GM21619 (cell line): Measurements from ENCODE around the gene KRTAP20-4.

Experiments
- ATAC-seq: cut with Tn5 transposase; IDR thresholded peaks from one replicate; pipeline ENCODE4 v1.9.1; 2021; ENCODE audit not compliant: unreplicated experiment

Gene KRTAP20-4

GRCh38 chr21:30646904-30647414 lies 26.5 kb downstream of the KRTAP20-4 start:
- ATAC-seq, result no peak

- ATAC-seq, result no peak
These were observed 32.5 kb downstream of the KRTAP20-4 start for GRCh38 chr21:30652891-30653290.

DNA sequence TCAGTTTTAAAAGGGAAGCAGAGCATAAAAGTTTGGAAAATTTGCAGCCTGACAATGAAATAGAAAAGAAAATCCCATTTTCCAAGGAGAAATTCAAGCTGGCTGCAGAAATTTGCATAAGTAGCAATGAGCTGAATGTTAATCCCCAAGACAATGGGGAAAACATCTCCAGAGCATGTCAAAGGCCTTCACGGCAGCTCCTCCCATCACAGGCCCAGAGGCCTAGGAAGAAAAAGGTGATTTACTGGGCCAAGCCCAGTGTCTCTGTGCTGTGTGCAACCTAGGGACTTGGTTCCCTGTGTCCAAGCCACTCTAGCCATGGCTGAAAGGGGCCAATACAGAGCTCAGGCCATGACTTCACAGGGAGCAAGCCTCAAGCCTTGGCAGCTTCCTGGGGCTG lies 48.3 kb downstream of the KRTAP20-4 start:
- no peak for ATAC-seq
